Pulmonary artery endothelial cell (primary cell): Measurements from ENCODE around the gene ZC3H18. TPM values are rescaled to one million over a fixed set of nuclear protein-coding genes. Genes with fewer than 3 reads are reported as not detected.

Experiments
- DNase-seq: peaks from one replicate; pipeline ENCODE4 v3.0.0-alpha.2; 2011; ENCODE audit warnings: low read depth, low spot score
- total RNA-seq: library from RNA; depleted of rRNA; stranded (reverse); fragments of >200 nt; gene quantifications from 2 replicates; pipeline ENCODE4 v1.2.3, GENCODE V29; 2014

ZC3H18 gene
- total RNA-seq, 1 donor from 2014 or later: 11.1 TPM

DNA sequence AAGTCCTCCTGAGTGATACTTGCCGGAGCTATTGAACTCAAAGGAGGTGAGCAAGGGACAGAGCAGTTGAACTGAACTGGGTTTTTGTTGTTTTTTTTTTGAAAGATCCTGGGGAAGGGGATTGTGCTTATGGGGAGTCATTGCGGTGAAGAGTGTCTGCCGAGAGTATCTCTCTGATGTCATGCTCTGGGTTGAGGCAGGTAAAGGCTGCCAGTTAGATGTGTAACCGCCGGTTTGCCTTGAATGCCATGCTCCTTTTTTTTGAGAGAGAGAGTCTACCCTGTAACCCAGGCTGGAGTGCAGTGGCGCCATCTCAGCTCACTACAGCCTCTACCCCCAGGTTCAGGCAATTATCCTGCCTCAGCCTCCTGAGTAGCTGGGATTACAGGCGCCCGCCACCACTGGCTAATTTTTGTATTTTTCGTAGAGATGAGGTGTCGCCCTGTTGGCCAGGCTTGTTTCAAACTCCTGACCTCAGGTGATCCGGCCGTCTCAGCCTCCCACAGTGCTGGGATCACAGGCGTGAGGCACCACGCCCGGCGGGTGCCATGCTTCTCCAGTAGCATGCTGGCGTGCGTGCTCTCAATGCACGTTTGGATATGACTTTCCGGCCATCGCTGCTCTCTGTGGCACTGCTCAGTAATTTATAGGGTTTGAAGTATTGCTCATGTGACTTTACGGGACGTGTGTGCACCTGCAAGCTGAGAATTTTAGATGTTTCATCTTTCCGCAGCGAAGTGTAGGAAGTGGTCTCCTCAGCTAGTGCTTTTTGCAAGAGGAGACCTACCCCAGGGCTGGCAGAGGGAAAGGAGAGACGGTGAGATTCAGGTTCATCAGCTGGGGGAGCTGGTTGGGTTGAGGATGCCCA, 8.5 kb downstream of the ZC3H18 start:
- DNase-seq: no peak

DNA sequence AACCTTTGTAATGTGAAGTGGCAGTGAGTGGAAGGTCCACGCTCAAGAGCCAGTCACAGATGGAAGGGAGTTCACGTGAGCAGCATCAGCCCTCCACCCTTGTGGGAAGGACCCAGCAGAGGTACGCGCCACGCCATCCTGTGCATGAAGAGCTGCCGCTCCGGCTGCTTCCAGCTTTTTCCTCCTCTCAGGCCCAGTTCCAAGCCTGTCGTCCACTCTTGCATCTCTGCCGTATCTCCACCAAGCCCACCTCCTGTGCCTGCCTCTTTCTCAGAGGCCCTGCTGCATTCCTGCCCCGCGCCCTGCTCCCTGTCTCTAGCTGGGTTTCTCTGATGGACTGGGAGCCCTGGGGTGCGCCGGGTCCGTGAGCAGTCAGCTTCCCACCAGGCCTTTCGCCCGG, 10.2 kb downstream of the ZC3H18 start:
- no peak for DNase-seq

DNA sequence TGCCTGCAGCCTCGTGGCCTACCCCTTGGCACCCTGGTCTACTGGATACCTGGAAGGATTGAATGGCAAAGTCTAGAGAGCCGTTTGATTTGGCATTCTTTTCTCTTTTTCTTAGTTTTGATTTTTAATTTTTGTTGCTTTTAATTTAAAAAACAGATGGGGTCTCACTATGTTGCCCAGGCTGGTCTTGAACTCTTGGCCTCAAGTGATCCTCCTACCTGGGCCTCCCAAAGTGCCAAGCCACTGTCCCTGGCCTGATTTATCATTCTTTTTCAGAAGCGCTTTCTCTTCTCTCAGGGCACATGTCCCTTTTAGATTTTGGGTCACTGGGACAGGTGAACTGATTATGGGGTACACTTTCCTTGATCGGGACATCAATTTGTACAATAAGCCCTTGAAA, 10.8 kb downstream of the ZC3H18 start:
- DNase-seq: no peak

DNA sequence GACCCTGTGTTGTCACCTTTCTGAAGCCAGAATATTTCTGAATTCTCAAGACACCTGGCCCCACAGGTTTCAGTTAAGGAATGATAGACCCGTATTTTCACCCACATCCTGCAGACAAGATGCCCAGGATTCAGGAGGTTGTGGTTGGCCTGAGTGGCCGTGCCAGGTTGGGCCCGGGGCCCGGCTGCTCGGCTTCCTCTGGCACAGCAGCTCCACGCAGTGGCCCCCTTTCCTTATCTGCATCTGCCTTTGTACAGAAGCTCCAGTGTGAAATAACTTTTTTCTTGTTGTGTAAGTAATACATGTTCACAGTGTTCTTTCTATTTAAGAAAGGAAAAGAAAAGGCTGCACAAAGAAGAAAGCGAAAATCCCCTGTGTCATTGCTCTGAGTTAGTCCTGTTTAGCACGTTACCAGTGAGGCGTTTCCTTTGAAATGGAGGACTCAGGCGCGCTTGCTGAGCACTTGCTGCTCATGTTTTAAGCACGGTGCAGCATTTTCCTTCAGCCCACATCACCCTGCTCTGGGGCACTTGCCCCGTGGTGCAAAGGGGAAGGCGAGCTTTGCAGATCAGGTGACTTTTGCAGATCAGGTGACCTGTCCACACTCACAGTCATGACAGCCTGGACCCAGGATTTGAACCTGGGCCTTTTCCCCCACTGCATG, 12.8 kb downstream of the ZC3H18 start:
- DNase-seq: no peak

DNA sequence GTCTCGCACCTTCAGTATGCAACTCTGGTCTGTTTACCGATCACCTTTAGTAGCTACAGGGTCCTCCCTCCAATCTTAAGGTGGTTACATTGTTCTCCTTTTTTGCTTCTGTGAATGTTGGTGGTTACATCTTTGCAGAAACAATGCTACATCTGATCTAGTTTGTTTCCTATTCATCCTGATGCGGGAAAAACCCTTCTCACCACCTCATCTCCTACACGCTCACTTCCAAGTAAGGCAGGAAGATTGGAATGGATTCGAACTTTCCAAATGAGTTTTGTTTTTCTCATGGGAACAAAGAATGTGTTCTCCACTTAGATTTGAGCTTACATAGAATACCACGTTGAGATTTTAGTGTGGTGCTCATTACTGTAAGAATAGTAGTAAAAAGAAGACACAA, 14.5 kb downstream of the ZC3H18 start:
- DNase-seq: no peak

DNA sequence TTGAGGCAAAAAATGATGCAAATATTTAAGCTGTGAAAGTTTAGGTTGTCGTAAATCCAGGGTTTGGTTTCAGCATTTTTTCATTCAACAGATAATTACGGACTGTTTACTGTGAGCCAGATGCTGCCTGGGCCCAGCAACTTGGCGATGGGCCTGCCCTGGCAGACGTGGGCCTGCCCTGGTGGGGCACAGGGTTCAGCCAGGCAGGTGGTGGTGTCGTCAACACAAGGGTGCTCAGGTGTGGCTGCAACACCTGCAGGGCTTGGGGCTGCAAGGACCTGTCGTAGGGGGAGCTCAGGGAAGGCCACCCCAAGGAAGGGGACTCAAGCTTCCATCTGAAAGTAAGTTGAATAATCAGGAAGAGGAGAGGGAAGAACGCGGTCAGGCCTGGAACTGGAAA, 15.1 kb downstream of the ZC3H18 start:
- DNase-seq: no peak

DNA sequence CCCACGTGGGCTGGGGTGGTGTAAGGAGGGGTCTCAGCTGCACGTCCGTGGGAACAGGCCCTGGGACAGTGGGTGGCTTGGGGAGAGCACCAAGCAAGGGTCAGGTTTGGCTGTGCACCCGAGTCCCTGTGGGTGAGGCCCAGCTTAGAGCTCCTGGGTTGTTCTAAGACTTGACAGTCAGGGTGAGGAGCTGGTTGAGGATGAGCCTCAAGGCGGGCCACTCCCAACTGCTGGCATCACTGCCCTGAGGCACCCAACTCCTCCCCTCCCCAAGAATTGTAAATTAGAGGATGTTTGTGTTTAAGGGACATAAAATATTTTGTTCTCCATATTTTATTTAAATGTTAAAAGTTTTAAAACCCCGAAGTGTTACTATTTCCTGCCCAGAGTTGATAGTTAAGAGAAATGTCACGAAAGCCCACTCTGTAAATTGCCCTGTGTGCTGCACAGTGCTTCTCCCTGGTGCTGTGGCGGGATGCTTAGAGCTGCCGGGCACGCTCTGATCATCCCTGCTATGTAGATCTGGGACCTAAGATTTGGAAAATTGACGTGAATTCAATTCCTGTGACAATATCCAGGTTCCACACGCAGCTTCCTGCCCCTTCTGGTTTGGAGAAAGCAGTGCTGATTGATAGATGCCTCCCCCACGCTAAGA, 15.9 kb downstream of the ZC3H18 start:
- no peak for DNase-seq

DNA sequence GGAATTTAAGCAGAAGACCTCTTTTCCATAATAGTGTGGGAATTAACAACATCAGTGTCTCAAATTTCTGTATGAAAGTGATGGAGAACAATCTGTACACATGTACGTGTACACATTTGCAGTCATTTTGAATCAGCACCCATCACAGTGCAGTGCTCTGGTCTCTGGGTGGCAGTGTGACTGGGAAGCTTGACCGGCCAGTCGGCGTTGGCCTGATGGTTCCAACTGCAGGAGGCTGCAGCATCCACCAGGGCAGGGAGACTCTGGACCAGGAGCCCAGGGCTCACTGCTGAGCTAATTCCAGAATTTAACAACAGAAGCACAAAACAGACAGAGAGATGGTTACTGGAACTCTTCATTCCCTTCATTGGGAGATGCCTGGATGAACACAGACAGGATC, 17.9 kb downstream of the ZC3H18 start:
- DNase-seq: no peak

DNA sequence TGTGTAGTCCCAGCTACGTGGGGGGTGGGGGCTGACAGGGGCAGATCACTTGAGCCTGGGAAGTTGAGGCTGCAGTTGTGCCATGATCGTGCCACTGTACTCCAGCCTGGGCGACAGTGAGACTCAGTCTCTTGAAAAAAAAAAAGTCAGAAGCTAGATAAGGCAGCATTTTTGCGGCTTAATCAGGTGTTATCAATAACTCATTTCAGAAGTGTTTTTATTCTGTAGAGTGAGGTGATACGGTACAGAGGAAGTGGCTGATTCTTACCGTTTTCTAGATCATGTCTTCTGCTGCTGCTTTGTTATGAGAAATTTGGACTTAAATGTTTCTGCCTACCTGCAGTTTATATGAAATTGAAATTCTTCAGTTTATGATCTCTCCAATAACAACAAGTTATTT, 18.6 kb downstream of the ZC3H18 start:
- DNase-seq: no peak

DNA sequence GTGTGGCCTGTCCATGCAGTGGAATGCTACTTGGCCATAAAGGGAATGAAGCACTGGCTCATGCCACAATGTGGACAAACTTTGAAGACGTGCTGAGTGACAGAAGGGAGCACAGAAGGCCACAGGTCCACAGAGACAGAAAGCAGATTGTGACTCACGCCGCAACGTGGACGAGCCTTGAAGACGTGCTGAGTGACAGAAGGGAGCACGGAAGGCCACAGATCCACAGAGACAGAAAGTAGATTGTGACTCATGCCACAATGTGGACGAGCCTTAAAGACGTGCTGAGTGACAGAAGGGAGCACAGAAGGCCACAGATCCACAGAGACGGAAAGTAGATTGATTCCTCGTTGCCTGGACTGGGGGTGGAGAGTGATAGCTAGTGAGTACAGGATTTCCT, 19.2 kb downstream of the ZC3H18 start:
- DNase-seq: no peak

DNA sequence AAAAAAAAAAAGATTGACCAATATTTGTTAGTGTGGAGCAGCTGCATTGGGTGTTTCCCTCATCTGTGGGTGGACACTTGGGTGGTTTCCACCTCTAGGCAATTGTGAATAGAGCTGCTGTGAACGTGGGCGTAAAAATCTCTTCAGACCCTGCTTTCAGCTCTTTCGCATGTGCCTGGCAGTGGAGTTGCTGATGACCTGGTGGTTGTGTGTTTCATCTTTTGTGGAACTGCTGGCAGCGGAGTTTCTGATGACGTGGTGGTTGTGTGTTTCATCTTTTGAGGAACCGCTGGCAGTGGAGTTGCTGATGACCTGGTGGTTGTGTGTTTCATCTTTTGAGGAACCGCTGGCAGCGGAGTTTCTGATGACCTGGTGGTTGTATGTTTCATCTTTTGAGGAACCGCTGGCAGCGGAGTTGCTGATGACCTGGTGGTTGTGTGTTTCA, 21.4 kb downstream of the ZC3H18 start:
- no peak for DNase-seq

DNA sequence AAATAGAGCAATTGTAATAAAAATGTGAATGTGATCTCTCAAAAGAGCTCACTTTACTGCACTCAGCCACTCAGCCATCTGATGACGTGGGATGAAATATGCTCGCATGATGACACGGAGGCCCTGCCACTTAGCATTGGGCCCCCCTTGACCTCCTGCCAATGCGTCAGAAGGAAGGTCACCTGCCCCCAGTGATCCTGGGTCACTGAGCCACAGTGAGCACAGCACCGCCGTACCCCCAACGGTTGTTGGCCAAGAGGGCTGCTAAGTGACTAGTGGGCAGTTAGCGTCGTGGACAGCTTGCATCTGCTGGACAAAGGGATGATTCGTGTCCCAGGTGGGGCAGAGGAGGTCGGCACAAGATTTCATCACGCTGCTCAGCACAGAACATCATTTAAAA, 22.9 kb downstream of the ZC3H18 start:
- no peak for DNase-seq

DNA sequence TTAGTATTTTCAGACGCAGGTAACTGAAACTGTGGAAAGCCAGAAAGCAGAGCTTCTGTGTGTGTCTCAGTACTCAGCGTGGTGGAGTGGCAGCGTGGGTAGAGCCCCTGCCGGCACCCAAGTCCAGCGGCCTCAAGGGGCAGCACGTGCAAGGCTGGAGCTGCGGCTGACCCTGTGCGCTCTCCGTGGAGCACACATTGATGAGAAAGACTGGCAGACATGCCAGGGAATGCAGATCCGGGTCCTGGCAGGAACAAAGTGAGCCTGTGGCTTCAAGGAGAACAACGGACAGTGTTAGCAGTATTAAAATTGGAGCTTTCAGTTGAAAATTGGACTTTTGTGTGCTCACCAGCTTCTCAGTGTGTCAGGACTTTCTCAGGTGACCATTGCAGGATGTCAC, 23.3 kb downstream of the ZC3H18 start:
- DNase-seq: no peak

DNA sequence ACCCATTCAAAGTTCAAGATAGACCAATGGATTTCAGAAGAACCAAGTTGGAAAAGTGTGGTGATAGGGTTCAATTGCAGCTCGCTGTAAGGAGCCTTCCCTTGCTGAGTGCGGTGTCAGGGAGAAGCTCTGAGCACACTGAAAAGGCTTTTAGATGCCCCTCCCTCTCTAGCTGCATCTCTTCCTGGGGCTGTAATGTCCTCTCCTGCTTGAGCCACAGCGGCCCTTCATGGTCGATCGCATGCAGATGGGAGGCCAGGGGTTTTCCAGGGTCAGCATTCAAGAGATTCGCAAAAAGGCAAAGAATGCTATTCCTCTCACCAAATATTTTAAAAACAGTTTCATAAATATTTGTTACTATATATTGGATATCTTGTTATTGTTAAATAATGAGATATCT, 23.7 kb downstream of the ZC3H18 start:
- DNase-seq: no peak

DNA sequence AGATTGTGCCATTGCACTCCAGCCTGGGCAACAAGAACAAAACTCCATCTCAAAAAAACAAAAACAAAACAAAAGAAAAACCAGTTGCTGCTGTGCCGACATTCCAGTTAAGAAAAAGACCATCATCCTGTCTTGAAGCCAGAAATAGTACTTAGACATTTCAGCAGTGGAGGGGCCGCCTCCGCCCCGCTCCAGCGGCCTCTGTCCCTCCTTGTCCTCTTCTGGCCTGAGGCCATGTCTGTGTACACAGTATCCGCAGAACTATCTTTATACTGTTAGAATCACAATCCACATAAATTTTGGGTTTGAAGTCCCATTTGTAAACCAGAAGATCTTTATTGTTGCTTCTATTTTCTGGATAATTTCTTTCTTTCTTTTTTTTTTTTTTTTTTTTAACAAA, 24.9 kb downstream of the ZC3H18 start:
- no peak for DNase-seq

DNA sequence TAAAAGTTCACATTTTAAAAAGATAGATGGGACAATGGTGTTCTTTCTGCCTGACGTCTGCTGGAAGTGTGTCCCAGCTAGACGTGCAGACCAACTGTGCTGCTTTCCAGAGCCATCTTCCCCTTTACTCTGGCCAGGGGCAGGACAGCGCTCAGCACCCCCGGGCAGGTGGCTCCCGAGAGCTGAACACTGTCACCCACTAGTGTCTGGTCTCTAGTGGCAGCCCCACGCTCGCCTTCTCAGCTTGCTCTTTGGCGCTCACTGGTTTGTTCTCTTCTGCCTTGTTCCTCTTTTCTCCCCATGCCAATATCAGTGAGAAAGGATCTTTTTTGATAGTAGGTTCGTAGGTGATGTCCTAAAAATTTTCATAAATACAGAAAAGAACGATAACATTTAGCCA, 25.7 kb downstream of the ZC3H18 start:
- no peak for DNase-seq

DNA sequence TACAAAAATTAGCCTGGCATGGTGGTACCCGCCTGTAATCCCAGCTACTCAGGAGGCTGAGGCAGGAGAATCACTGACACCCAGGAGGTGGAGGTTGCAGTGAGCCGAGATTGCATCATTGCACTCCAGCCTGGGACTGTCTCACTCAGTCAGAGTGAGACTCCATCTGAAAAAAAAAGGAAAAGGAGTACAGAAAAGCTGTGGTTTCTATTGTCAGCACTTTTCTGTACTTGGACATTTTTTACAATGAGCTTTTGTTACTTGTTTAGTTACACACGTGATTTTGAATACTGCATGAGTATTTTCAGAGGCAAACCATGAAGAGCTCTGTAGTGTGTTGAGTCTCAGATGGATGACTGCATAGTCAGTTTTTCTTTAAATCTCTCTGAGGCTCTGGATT, 26.3 kb downstream of the ZC3H18 start:
- no peak for DNase-seq

DNA sequence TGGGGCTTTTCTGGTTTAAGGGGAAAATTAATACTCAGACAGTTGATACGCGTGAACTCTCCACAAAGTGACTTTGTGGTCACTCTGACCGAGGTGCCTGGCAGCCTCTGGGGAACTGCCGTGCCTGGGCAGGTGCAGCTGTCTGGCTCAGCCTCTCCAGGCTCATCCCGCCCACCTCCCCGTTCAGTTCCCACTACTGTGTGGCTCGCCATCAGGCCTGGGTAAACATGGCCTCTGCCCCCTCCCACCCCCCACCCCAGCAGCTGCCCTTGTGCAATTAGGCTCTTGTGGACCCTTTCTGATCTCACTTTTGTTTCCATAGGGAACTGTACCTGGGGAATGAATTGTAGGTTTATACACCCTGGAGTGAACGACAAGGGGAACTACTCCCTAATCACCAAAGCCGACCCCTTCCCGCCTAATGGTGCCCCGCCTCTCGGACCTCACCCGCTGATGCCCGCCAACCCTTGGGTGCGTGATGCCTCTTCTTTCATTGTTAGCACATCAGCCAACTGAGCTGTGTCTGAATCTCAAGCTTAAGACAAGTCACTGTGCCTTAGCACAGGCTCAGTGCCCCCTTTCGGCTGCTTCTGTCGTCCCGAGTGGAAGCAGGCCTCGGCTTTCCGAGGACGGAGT, 27.8 kb downstream of the ZC3H18 start:
- no peak for DNase-seq

DNA sequence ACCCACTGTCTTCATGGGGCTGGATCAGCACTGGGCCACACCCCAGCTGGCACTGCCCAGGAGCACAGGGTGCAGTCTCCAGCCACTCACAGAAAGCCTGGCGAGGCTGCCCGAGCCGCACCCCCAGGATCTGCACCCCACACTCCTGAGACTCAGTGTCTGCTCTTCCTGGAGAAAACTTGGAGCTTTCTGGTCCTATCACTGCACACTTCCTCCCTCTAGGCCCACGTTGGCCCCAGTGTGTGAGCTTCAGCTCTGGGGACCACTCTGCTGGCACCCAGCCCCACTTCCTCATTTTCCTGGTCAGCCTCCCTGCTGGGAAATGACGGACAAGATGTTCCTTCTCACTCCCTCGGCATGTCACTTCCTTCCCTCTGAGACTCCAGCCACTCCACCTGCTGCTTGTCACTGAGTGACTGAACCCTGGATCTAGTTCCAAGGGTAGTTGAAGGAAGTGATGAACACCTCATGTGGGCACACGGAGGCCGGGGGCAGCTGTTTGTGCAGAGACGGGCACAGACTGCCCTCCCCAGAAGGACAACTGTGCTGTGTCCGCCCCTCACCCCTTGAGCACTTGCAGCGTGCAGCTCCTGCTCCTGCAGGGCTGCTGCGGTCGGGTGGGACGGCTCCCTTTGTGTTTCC, 29.0 kb downstream of the ZC3H18 start:
- DNase-seq: peak; percentile 17

DNA sequence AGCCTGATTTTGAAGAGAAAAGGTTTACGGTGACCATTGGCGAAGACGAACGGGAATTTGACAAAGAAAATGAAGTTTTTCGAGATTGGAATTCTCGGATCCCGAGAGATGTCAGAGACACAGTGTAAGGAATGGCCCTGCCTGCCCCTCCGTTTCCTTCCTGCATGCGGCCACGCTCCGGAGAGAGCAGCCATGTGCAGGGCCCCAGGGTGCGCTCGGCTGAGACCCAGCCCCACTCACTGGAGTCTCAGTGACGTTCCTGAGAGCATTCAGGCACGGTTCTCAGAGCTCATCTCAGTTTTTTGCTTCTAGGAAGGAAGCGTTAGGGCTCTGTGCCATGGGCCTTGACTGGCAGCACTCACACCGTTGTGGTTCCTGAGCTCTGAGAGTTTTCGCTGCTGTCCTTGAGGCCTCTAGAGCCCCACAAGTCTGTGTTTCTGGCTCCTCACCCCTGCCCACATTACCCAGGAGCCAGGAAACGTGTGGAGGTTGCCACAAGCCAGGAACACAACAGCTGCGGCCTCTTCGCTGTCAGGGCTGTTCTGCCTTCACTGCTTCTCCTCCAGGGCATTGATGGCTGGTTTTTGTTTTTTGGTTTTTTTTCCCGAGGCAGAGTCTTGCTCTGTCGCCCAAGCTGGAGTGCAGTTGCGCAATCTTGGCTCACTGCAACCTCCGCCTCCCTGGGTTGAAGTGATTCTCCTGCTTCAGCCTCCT, 29.8 kb downstream of the ZC3H18 start:
- DNase-seq: no peak

DNA sequence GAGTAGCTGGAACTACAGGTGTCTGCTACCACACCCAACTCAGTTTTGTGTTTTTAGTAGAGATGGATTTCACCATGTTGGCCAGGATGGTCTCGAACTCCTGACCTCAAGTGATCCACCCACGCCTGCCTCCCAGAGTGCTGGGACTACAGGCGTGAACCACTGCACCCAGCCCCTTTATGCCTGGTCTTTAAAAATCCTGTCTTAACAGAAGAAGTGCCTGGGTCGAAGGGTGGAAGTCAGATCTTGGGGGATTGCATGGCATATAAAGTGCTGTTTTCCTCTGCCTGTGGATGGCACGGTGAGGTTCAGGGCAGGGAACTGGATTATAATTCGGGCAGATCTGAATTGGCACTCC, 30.3 kb downstream of the ZC3H18 start:
- no peak for DNase-seq
